Ectodermal cell (in vitro differentiated cells): ENCODE results near the gene RACK1.

Experiments
- H3K27ac ChIP-seq: 2 replicates; pipeline ENCODE4 v1.7.0; 2013; ENCODE audit warnings: mild to moderate bottlenecking, low read depth, low read length; ENCODE audit not compliant: insufficient read depth, poor library complexity, severe bottlenecking
- H3K27me3 ChIP-seq: 2 replicates; pipeline ENCODE4 v1.7.0; 2013; ENCODE audit warnings: mild to moderate bottlenecking, low read length; ENCODE audit not compliant: insufficient read depth, control insufficient read depth, poor library complexity, severe bottlenecking
- H3K36me3 ChIP-seq: one replicate; pipeline ENCODE4 v1.7.0; 2013; ENCODE audit warnings: low read length; ENCODE audit not compliant: control insufficient read depth, insufficient read depth
- H3K4me1 ChIP-seq: one replicate; pipeline ENCODE4 v1.7.0; 2013; ENCODE audit warnings: low read length; ENCODE audit not compliant: control insufficient read depth, insufficient read depth
- H3K4me3 ChIP-seq: 2 replicates; pipeline ENCODE4 v1.7.0; 2013; ENCODE audit warnings: low read depth, low read length, control low read depth; ENCODE audit not compliant: insufficient read depth
- H3K9me3 ChIP-seq: 2 replicates; pipeline ENCODE4 v1.7.0; 2013; ENCODE audit warnings: mild to moderate bottlenecking, low read length, moderate library complexity; ENCODE audit not compliant: control insufficient read depth
- WGBS, 2 experiments: methylation state at CpG; one replicate each; pipeline ENCODE4 v1.1.7; 2013; ENCODE audit warnings: missing lambda C conversion rate in 2 of 2; 5-methylcytosine and 5-hydroxymethylcytosine counted together

RACK1 gene

DNA sequence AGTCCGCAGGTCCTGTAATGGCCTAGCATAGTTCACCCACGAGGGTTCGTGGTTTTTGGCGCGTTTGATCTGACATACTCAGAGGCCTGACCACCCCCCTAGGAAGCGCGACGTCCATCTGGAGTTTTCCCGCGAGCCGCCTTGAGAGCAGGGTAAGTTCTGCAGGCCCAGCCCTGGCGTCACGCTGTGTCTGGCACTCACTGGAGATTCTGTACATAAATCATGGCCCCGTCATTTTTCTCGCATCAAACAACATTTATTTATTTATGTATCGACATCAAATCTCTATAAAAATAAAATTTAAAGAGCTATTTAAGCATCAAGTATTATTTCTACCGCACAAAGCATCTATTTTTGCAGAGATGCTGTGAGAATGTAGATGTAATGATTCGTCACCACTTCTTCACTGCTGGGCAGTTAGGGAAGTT lies 21.1 kb downstream of the RACK1 start:
- peak overlapping the region; percentile 66 for H3K27ac ChIP-seq
- peaks cover 3% of the 10 kb centered on the region for H3K36me3 ChIP-seq
- H3K27me3 ChIP-seq: peaks cover 5% of the 10 kb centered on the region
- no peaks in the 10 kb centered on the region for H3K9me3 ChIP-seq
- H3K4me1 ChIP-seq: peaks cover 4% of the 10 kb centered on the region
- H3K4me3 ChIP-seq: peak overlapping the region; percentile 82
- WGBS, 2 experiments: 0 to 1% methylated on average over 15 to 17 of the region's 18 CpGs

DNA sequence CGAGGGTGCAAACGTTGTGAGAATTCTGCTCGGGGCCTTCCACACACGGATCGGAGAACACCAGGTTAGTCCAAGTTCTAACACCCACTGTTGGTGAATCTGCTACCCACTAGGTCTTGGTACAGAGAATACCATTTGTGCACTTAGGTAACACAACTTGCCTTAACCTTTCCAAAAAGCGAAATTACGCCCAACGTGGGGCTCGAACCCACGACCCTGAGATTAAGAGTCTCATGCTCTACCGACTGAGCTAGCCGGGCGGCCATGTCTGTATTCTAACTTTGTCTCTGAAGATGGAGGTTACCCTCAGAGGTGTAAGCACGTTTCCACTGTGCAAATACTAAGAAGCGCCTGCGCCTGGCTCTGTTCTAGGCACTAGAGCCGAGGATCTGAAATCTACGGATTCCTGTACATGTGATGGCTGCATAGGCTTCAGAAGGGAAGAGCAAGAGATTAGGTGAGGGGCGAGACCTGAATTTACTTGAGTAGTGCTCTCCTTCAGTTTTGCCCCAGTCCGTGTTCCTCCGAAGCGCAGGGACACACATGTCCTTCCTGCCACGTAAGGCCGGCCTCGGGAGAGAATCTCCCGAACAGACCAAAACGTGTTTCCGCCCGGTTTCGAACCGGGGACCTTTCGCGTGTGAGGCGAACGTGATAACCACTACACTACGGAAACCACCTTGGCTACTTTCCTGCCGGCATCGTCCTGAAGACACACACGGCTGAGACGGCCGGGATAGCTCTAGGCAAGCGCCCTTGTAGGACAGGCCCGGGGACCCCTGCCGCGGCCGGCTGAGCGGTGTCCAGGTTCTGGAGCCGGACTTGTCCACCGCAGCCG lies 21.7 kb downstream of the RACK1 start:
- Histone ChIP-seq H3K36me3 (peaks cover 3% of the 10 kb centered on the region), H3K4me1 (peaks cover 4% of the 10 kb centered on the region)
- 2 to 3% methylated on average over 50 of the region's 50 CpGs for WGBS, 2 experiments

DNA sequence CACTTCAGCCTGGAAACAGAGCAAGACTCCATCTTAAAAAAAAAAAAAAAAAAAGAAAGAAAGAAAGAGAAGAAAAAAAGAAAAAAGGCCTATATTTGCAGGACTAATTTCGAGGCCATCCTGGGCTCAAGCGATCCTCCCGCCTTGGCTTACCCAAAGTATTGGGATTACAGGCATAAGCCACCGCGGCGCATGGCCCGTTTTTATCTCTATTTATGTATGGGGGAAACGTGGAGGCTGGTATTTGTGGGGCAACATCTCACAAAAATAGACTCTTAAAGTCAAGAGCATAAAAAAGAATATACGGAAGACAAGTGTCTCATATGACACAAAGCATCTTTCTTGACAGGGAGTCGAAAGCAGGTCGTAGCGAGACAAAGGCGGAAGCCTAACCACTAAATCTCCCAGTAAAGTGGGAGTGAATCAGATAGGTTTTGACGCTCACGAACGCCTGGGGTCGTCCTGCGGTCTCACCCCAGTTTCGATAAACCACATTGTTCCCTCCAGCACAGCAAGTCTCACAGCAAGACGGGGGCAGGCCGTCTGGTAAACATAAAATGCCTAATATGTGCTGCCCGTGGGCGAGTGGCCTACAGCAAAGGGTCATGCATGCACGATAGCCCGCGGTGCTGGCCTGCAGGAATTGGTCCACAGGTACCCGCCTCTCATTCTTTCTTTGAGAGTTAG lies 22.5 kb downstream of the RACK1 start:
- Histone ChIP-seq H3K36me3 (no peaks in the 10 kb centered on the region), H3K4me1 (peaks cover 4% of the 10 kb centered on the region), H3K4me3 (peak overlapping the region; percentile 82), H3K27me3 (peaks cover 18% of the 10 kb centered on the region), H3K9me3 (no peaks in the 10 kb centered on the region), H3K27ac (no peak overlapping the region)
- WGBS, 2 experiments: 70 to 72% methylated on average over 27 of the region's 27 CpGs

More for the DNA sequence above, 21.7 kb downstream of the RACK1 start:
- H3K9me3 ChIP-seq: no peaks in the 10 kb centered on the region
- peak overlapping the region; percentile 66 for H3K27ac ChIP-seq
- H3K4me3 ChIP-seq: peak overlapping the region; percentile 82
- H3K27me3 ChIP-seq: peaks cover 11% of the 10 kb centered on the region

DNA sequence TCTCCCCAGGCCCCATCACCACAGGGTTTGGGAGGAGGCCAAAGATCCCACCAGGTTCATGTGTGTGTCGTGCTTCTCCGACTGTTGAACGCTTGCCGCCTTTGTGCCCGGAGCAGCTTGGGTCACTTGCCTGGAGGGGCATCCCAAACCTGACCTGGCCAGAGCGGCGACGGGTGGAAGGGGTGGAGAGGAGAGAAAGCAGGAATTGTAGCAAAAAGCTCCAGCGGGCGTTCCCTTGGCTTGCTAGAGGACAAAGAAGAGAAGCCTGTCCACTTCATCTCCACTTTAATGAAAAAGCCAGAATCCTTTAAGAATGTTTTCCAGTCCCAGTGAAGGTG lies 23.6 kb downstream of the RACK1 start:
- H3K9me3 ChIP-seq: no peaks in the 10 kb centered on the region
- peaks cover 24% of the 10 kb centered on the region for H3K27me3 ChIP-seq
- H3K27ac ChIP-seq: no peak overlapping the region
- no peaks in the 10 kb centered on the region for H3K36me3 ChIP-seq
- H3K4me1 ChIP-seq: peaks cover 4% of the 10 kb centered on the region
- WGBS, 2 experiments: 93% methylated on average over 10 of the region's 10 CpGs
- no peak overlapping the region for H3K4me3 ChIP-seq

DNA sequence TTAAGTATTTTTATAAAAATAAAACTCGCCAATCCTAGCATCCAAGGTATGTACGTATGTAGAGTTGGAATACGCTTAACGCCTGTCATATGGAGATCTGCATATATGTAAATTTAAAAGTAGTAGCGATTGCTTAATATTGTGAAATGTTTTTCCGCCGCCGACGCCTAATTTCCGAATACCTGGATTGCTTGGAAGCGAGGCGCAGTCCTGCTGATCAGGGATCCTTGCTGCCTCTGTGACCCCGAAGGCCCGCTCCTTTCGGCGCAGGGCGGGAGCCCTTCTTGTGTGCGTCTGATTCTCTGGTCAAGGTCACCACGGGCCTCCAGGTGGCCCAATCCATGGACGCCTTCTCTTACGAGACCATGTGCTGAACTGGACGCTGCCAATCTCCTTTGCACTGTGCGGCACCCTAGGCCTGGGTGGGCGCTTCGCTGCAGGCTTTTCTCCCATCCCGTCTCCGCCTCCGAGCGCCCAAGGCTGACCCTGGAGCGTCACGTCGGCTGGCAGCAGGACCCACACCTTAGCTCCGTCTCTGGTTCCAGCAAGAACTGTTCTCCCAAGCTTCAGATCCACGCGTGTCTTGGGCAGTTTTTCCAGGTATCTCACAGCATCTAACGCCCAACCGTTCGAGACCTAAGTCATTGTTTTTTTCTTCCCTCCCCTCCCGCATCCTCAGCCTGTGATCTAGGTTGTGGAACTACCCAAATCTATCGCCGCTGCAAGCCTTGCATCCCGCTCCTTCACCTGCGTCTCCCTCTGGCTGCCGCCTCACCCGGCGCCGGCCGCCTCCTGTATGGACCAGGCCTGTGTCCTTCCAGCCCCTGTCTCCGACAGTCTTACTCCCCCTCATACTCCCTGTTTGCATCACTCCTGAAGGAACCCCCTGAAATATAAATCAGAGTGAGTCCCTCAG lies 24.2 kb downstream of the RACK1 start:
- H3K9me3 ChIP-seq: no peaks in the 10 kb centered on the region
- WGBS, 2 experiments: 94 to 95% methylated on average over 49 of the region's 49 CpGs

DNA sequence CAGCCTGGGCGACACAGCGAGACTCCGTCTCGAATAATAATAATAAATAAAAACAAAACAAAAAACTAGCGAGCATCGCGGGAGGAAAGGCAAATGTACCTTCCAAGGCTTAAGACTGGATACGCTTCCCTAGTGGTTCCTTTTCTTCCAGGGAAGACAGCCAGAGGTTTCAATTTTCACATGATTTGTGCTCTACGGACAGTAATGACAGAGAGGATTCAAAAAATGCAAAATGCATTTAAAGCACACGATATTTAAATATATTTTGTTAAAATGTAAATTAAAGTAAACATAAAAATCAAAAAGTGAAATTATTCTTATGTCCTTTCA lies 24.9 kb downstream of the RACK1 start:
- Histone ChIP-seq H3K4me1 (no peaks in the 10 kb centered on the region), H3K27me3 (peaks cover 24% of the 10 kb centered on the region), H3K27ac (no peak overlapping the region), H3K36me3 (no peaks in the 10 kb centered on the region), H3K4me3 (peak overlapping the region; percentile 42), H3K9me3 (no peaks in the 10 kb centered on the region)
- 69% methylated on average over 9 of the region's 10 CpGs for WGBS, 2 experiments

More for the DNA sequence above, 24.2 kb downstream of the RACK1 start:
- no peak overlapping the region for H3K4me3 ChIP-seq
- no peak overlapping the region for H3K27ac ChIP-seq
- peaks cover 24% of the 10 kb centered on the region for H3K27me3 ChIP-seq
- no peaks in the 10 kb centered on the region for H3K36me3 ChIP-seq
- peaks cover 2% of the 10 kb centered on the region for H3K4me1 ChIP-seq

DNA sequence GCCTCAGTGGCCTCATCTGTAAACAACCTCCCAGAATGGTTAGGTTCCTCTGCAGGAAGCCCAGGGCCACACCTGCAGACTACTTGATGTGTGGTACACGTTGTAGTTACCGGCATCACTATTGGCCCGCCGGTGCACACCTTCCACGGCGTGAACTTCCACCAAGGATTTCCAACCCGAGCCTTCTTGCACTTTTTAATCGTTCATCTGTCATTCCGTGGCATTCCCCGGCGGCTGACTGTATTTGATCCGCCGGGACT lies 26.0 kb downstream of the RACK1 start:
- peaks cover 34% of the 10 kb centered on the region for H3K27me3 ChIP-seq
- no peaks in the 10 kb centered on the region for H3K9me3 ChIP-seq
- no peak overlapping the region for H3K27ac ChIP-seq
- H3K4me3 ChIP-seq: peak overlapping the region; percentile 42
- no peaks in the 10 kb centered on the region for H3K36me3 ChIP-seq
- H3K4me1 ChIP-seq: no peaks in the 10 kb centered on the region
- 8 to 11% methylated on average over 13 of the region's 13 CpGs for WGBS, 2 experiments

DNA sequence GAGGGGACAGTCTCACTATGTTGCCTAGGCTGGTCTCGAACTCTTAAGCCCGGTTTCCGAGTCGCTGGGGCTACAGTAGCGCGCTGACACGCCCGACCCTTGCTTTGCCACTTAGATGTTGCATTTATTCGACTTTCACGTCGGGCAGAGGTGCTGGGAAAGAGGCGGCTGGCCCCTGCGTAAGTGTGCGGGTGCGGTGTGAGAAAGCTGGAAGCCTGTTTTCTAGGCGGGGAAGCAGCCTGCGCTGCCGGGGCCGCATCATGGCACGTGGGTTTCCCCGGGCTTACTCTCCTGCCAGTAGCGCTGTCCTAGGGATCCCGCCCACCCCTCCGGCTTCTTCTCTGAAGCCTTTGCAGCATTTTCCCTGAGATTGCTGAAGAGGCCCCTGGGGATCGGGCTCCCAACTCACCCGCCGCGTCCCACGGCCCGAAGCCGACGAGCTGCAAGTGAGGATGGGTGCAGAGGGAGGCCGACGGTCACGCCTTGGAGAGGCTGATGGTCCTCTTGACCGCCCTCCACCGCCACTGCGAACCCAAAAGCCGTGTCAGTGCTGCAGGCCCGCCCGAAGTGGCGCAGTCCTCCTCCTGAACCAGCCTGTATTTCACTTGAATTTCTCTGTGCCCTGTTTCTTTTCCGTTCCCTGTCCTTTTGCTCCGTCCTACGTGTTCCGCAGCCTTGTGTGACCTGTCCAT lies 26.4 kb downstream of the RACK1 start:
- Histone ChIP-seq H3K27me3 (peaks cover 38% of the 10 kb centered on the region), H3K9me3 (no peaks in the 10 kb centered on the region), H3K4me3 (peak overlapping the region; percentile 42), H3K36me3 (no peaks in the 10 kb centered on the region), H3K4me1 (no peaks in the 10 kb centered on the region), H3K27ac (no peak overlapping the region)
- 1 to 2% methylated on average over 46 of the region's 46 CpGs for WGBS, 2 experiments

DNA sequence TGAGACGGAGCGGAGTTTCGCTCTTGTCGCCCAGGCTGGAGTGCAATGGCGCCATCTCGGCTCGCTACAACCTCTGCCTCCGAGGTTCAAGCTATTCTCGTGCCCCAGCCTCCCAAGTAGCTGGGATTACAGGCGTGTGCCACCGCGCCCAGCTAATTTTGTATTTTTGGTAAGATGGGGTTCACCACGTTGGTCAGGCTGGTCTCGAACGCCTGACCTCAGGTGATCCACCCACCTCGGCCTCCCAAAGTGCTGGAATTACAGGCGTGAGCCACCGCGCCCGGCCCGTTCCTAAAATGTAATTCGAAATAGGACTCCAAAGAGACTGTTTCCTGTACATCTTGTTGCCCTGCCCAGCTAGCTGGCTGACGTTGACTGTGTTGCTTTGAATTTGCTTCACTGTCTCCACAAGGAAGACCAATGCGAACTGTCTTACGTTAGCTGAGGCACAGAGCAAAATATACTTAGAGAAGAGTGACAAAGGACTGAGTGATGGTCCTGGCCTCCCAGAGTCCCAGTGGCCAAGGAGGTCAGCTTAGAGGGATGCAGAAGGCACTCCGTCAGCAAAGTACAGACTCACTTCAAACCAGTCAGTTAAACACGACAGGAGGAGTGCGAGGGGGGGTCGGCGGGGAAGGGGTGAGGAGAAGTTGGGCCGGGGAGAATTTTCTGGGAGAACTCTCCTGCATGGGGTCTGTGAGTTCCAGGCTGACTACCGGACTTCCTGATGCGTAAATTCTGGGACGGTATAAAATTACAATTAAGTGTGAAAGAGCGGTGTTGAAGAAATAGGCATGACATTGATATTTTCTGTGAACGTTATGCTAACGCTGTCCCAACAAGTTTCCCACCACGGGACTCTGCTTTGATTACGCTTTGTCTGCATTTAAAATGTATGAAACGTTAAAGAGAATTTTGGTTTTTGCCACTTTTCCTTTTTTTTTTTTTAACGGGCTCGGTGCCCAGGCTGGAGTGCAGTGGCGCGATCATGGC lies 27.4 kb downstream of the RACK1 start:
- 64 to 65% methylated on average over 42 to 44 of the region's 44 CpGs for WGBS, 2 experiments
- Histone ChIP-seq H3K27me3 (peaks cover 45% of the 10 kb centered on the region), H3K36me3 (no peaks in the 10 kb centered on the region), H3K4me3 (peak overlapping the region; percentile 18), H3K27ac (no peak overlapping the region), H3K4me1 (no peaks in the 10 kb centered on the region), H3K9me3 (no peaks in the 10 kb centered on the region)
